Measurements from ENCODE around the gene DLGAP1. TPM values are rescaled to one million over a fixed set of nuclear protein-coding genes. Genes with fewer than 3 reads are reported as not detected.

DLGAP1 gene
- total and polyA plus RNA-seq, 10 of the 15 experiments (the other 5 are each of a cell fraction or from before 2014, with no cell fraction given): 0.23 to 27.6 (median 1.9) TPM

GRCh38 chr18:4360221-4360715 is 94.8 kb downstream of the DLGAP1 start (continued):
- TF ChIP-seq ZNF592 (IDR thresholded peaks at IDR 0.05): no peak
- no peak for TF ChIP-seq ZBTB4 (CRISPR knock-in tag; IDR thresholded peaks at IDR 0.05)
- no peak for TF ChIP-seq REST (IDR thresholded peaks at IDR 0.05; ENCODE audit: low read depth, low read length)
- TF ChIP-seq ZBTB40 (IDR thresholded peaks at IDR 0.05; ENCODE audit: borderline replicate concordance): no peak
- no peak for TF ChIP-seq ZNF24 (IDR thresholded peaks at IDR 0.05)
- no peak for TF ChIP-seq ZBTB33 (IDR thresholded peaks at IDR 0.05)
- peak; percentile 55; the same call in 1 of the 2 replicates for TF ChIP-seq MLLT1 (IDR thresholded peaks at IDR 0.05)
- no peak for TF ChIP-seq CHD1 (IDR thresholded peaks at IDR 0.05; ENCODE audit: low read depth, low read length)
- no peak for TF ChIP-seq NFIC (IDR thresholded peaks at IDR 0.05; ENCODE audit: low read depth, low read length)
